ENCODE results near the gene SEC24C.
"Not testable (repeated sequence)": the region's sequence is repeated elsewhere in the genome, so short reads cannot be mapped to it uniquely, and the experiment has no call there.

SEC24C gene

DNA sequence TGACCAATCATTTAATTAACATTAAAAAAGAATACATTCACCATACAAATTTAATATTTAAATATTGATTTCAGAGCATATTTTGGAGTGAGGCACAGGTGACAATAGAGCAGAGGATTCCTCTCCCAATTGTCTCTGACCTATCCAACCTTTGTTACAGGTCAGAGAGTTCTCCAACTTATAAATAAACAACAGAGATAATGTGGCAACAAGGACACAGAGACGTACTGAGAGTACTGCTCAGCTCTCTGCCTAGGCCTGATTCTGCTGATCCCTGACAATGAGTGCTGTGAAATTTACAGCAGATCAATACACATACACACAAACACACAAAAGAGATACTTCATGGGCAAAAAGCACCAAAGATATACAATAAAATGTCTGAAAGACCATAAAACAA lies 27.9 kb upstream of the SEC24C start:
- no peak for DNase-seq (ENCODE audit: low read depth)
- TF ChIP-seq, protein P1, sequence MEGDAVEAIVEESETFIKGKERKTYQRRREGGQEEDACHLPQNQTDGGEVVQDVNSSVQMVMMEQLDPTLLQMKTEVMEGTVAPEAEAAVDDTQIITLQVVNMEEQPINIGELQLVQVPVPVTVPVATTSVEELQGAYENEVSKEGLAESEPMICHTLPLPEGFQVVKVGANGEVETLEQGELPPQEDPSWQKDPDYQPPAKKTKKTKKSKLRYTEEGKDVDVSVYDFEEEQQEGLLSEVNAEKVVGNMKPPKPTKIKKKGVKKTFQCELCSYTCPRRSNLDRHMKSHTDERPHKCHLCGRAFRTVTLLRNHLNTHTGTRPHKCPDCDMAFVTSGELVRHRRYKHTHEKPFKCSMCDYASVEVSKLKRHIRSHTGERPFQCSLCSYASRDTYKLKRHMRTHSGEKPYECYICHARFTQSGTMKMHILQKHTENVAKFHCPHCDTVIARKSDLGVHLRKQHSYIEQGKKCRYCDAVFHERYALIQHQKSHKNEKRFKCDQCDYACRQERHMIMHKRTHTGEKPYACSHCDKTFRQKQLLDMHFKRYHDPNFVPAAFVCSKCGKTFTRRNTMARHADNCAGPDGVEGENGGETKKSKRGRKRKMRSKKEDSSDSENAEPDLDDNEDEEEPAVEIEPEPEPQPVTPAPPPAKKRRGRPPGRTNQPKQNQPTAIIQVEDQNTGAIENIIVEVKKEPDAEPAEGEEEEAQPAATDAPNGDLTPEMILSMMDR (IDR thresholded peaks at IDR 0.05; ENCODE audit: insufficient read depth, low read depth, low read length, missing control alignments) = no peak

GRCh38 chr10:73717556-73717955 lies 26.6 kb upstream of the SEC24C start:
- no peak for DNase-seq (ENCODE audit: low read depth)
- H3K4me3 ChIP-seq (ENCODE audit: low read depth, low read length) = no peak overlapping the region
- TF ChIP-seq, protein P1 (IDR thresholded peaks at IDR 0.05; ENCODE audit: insufficient read depth, low read depth, low read length, missing control alignments) = no peak

More for the DNA sequence above, 27.9 kb upstream of the SEC24C start:
- H3K4me3 ChIP-seq (ENCODE audit: low read depth, low read length) = no peak overlapping the region

- not testable (repeated sequence) for DNase-seq (ENCODE audit: low read depth); H3K4me3 ChIP-seq (ENCODE audit: low read depth, low read length)
These were observed 23.6 kb upstream of the SEC24C start for GRCh38 chr10:73720561-73720960.

- DNase-seq (ENCODE audit: low read depth) = no peak
- TF ChIP-seq, protein P1 (IDR thresholded peaks at IDR 0.05; ENCODE audit: insufficient read depth, low read depth, low read length, missing control alignments) = no peak
- no peak overlapping the region for H3K4me3 ChIP-seq (ENCODE audit: low read depth, low read length)
These were observed 20.7 kb upstream of the SEC24C start for GRCh38 chr10:73723516-73723915.

- peak overlapping the region; percentile 95 for H3K4me3 ChIP-seq (ENCODE audit: low read depth, low read length)
- DNase-seq (ENCODE audit: low read depth) = not testable (repeated sequence)
These were observed 14.4 kb upstream of the SEC24C start for GRCh38 chr10:73729781-73730152.

GRCh38 chr10:73730153-73730906 lies 13.8 kb upstream of the SEC24C start:
- TF ChIP-seq, protein P1 (IDR thresholded peaks at IDR 0.05; ENCODE audit: insufficient read depth, low read depth, low read length, missing control alignments) = no peak
- peak; percentile 92 for DNase-seq (ENCODE audit: low read depth)
- peak overlapping the region; percentile 95 for H3K4me3 ChIP-seq (ENCODE audit: low read depth, low read length)

DNA sequence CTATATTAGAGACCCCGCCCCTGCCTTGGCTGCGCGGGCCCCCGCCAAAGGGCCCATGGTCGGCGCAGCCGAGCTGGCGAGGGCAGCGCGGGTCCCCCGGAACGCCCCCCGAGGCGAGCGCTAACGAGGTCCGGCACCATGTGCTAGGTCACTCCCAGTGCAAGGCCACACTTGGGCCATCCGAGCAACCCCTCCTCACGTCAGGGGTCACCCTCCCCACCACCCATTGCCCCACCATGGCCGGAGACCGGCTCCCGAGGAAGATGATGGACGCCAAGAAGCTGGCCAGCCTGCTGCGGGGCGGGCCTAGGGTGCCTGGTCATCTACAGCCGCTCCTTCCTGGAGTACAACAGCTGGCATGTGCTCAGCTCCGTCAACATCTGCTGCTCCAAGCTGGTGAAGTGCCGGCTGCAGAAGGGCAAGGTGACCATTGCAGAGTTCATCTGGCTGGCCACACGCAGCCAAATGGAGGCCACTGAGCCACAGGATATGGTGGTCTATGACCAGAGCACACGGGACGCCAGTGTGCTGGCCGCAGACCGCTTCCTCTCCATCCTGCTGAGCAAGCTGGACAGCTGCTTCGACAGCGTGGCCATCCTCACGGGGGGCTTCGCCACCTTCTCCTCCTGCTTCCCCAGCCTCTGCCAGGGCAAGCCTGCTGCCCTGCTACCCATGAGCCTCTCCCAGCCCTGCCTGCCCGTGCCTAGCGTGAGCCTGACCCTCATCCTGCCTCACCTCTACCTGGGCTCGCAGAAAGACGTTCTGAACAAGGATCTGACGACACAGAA lies 12.4 kb upstream of the SEC24C start:
- TF ChIP-seq, protein P1 (IDR thresholded peaks at IDR 0.05; ENCODE audit: insufficient read depth, low read depth, low read length, missing control alignments) = no peak
- no peak for DNase-seq (ENCODE audit: low read depth)
- H3K4me3 ChIP-seq (ENCODE audit: low read depth, low read length) = no peak overlapping the region

- no peak for DNase-seq (ENCODE audit: low read depth)
- TF ChIP-seq, protein P1 (IDR thresholded peaks at IDR 0.05; ENCODE audit: insufficient read depth, low read depth, low read length, missing control alignments) = no peak
These were observed 11.7 kb upstream of the SEC24C start for GRCh38 chr10:73732426-73732825.

More at GRCh38 chr10:73732426-73732825, 11.7 kb upstream of the SEC24C start:
- H3K4me3 ChIP-seq (ENCODE audit: low read depth, low read length) = no peak overlapping the region

Measured in GM12865 (cell line).